GM12872 (cell line): ENCODE measurements around the gene AKAP14.
A peak's percentile ranks its signal among the peaks of the same experiment; 100 is the strongest.

Experiments used
- CTCF ChIP-seq: IDR thresholded peaks from 3 replicates; pipeline ENCODE4 v1.5.1; 2011; ENCODE audit warnings: low read depth, mild to moderate bottlenecking, low read length, moderate library complexity; ENCODE audit not compliant: insufficient read depth

Gene AKAP14

GRCh38 chrX:119943185-119943988 lies 47.7 kb downstream of the AKAP14 start, which contains the start of gene NKAP:
TSS of gene NKAP (minus strand) at chrX:119943751. CDS start at chrX:119943605, 146 bp downstream.
- no peak for TF ChIP-seq CTCF

GRCh38 chrX:119945481-119945880 lies 49.8 kb downstream of the AKAP14 start:
- no peak for TF ChIP-seq CTCF

- TF ChIP-seq CTCF: peak; percentile 25; the same call in 2 of the 3 replicates
Observed at GRCh38 chrX:119948381-119948780, 52.7 kb downstream of the AKAP14 start.

- TF ChIP-seq CTCF: no peak
Observed at GRCh38 chrX:119954374-119954773, 58.7 kb downstream of the AKAP14 start.

GRCh38 chrX:119960625-119961024 lies 64.9 kb downstream of the AKAP14 start:
- no peak for TF ChIP-seq CTCF
